WTC11 (cell line): Measurements from ENCODE around the gene APBB1. TPM values are rescaled to one million over a fixed set of nuclear protein-coding genes. Genes with fewer than 3 reads are reported as not detected.
A peak's percentile ranks its signal among the peaks of the same experiment; 100 is the strongest.

Experiments
- ATAC-seq: fragments of 200-7000 bp; cut with Tn5 transposase; 2 replicates; pipeline ENCODE4 v1.10.0; 2021; ENCODE audit warnings: mild to moderate bottlenecking, moderate library complexity
- CTCF ChIA-PET: fragments of 300-600 bp; sonication (Branson Sonifier 250); formaldehyde crosslinking; loops from one replicate; lab custom pipeline; 2021; ENCODE audit warnings: antibody characterized with exemption; lab: Charles Lee
- POLR2A ChIA-PET: fragments of 350-600 bp; sonication (Branson Sonifier 250); formaldehyde crosslinking; loops from one replicate; lab custom pipeline; 2021; ENCODE audit warnings: antibody characterized with exemption; lab: Charles Lee
- DNase-seq: peaks from one replicate; pipeline ENCODE4 v3.0.0; 2021; ENCODE audit warnings: low spot score
- H3K27ac Mint-ChIP-seq: 2 replicates; pipeline ENCODE4 v1.8.0; 2021; ENCODE audit warnings: mixed read lengths
- H3K27me3 Mint-ChIP-seq: 2 replicates; pipeline ENCODE4 v1.8.0; 2021; ENCODE audit warnings: low read depth, mild to moderate bottlenecking, moderate library complexity, mixed read lengths
- H3K36me3 Mint-ChIP-seq: 2 replicates; pipeline ENCODE4 v1.8.0; 2021; ENCODE audit warnings: mixed read lengths
- H3K4me1 Mint-ChIP-seq: 2 replicates; pipeline ENCODE4 v1.8.0; 2022; ENCODE audit warnings: mixed read lengths
- H3K4me3 Mint-ChIP-seq: 2 replicates; pipeline ENCODE4 v1.8.0; 2021; ENCODE audit warnings: mild to moderate bottlenecking, moderate library complexity, mixed read lengths
- H3K9me3 Mint-ChIP-seq: 2 replicates; pipeline ENCODE4 v1.8.0; 2021; ENCODE audit warnings: mixed read lengths
- AFF4 ChIP-seq: sonication (generic); formaldehyde crosslinking; IDR thresholded peaks from 2 replicates; pipeline ENCODE4 v1.8.1; 2023; ENCODE audit warnings: mild to moderate bottlenecking, missing genetic modification reagents, borderline replicate concordance
- ATF6 ChIP-seq: sonication (generic); formaldehyde crosslinking; IDR thresholded peaks from 2 replicates; pipeline ENCODE4 v1.8.1; 2023; ENCODE audit warnings: mild to moderate bottlenecking, missing genetic modification reagents
- CBFB ChIP-seq: sonication (generic); formaldehyde crosslinking; IDR thresholded peaks from 2 replicates; pipeline ENCODE4 v1.8.1; 2022; ENCODE audit warnings: mild to moderate bottlenecking, low read depth, missing genetic modification reagents
- CDX4 ChIP-seq: fragments of 250-450 bp; sonication (Bioruptor Pico); IDR thresholded peaks from 2 replicates; pipeline ENCODE4 v1.9.0; 2021; ENCODE audit warnings: moderate library complexity, mild to moderate bottlenecking, inconsistent platforms, borderline replicate concordance
- ELF4 ChIP-seq: sonication (generic); formaldehyde crosslinking; IDR thresholded peaks from 2 replicates; pipeline ENCODE4 v1.8.1; 2022; ENCODE audit warnings: low read depth, mild to moderate bottlenecking, moderate library complexity, missing genetic modification reagents
- ETV6 ChIP-seq: sonication (generic); formaldehyde crosslinking; IDR thresholded peaks from 2 replicates; pipeline ENCODE4 v1.8.1; 2022; ENCODE audit warnings: mild to moderate bottlenecking, missing genetic modification reagents
- HMGXB4 ChIP-seq: sonication (generic); formaldehyde crosslinking; IDR thresholded peaks from 2 replicates; pipeline ENCODE4 v1.8.1; 2023; ENCODE audit warnings: mild to moderate bottlenecking, moderate library complexity, missing genetic modification reagents
- KAT7 ChIP-seq: sonication (generic); formaldehyde crosslinking; IDR thresholded peaks from 2 replicates; pipeline ENCODE4 v1.8.1; 2023; ENCODE audit warnings: missing genetic modification reagents, mild to moderate bottlenecking, borderline replicate concordance
- MLX ChIP-seq: sonication (generic); formaldehyde crosslinking; IDR thresholded peaks from 2 replicates; pipeline ENCODE4 v1.8.1; 2023; ENCODE audit warnings: mild to moderate bottlenecking, missing genetic modification reagents, moderate library complexity
- TEAD1 ChIP-seq: sonication (generic); formaldehyde crosslinking; IDR thresholded peaks from 2 replicates; pipeline ENCODE4 v1.8.0; 2022; ENCODE audit warnings: mild to moderate bottlenecking, missing genetic modification reagents
- ZNF512 ChIP-seq: sonication (generic); formaldehyde crosslinking; IDR thresholded peaks from 2 replicates; pipeline ENCODE4 v1.8.1; 2022; ENCODE audit warnings: missing genetic modification reagents, borderline replicate concordance
- total RNA-seq: library from RNA; stranded (reverse); gene quantifications from 3 replicates; pipeline ENCODE4 v1.2.3, GENCODE V29; 2021

Gene APBB1
- total RNA-seq, 1 experiment from 2014 or later, result 32.1 TPM

- Mint-ChIP-seq H3K27me3 (peaks cover 10% of the 10 kb centered on the region), H3K36me3 (no peaks in the 10 kb centered on the region), H3K27ac (no peak overlapping the region), H3K9me3 (no peaks in the 10 kb centered on the region), H3K4me3 (peak overlapping the region; percentile 12; the same call in 1 of the 2 replicates), H3K4me1 (peaks cover 47% of the 10 kb centered on the region)
- CTCF ChIA-PET, result interaction anchor here (0.8 to 4.0 kb wide), 4 partner anchors 9 to 56 kb away, joined by 4 to 28 read pairs (median 7); no protein-coding TSS in a partner anchor
- no peak for TF ChIP-seq CBFB (CRISPR knock-in tag)
- TF ChIP-seq HMGXB4 (CRISPR knock-in tag), result no peak
- TF ChIP-seq MLX (CRISPR knock-in tag), result no peak
- no peak for TF ChIP-seq AFF4
- TF ChIP-seq ELF4 (CRISPR knock-in tag), result no peak
- no peak for TF ChIP-seq KAT7 (CRISPR knock-in tag)
- TF ChIP-seq TEAD1 (CRISPR knock-in tag), result no peak
- TF ChIP-seq CDX4 (CRISPR knock-in tag), result no peak
- no peak for TF ChIP-seq ETV6
- no peak for DNase-seq
- ATAC-seq, result no peak
- POLR2A ChIA-PET, result no interaction called here
These were observed 30.9 kb downstream of the APBB1 start for GRCh38 chr11:6387811-6388599.

- ChIA-PET POLR2A (interaction anchor here (1.4 kb wide), 1 partner anchor 58 kb away, joined by 3 read pairs; no protein-coding TSS in a partner anchor), CTCF (interaction anchor here (0.7 to 2.4 kb wide), 12 partner anchors 20 to 322 kb away, joined by 3 to 21 read pairs (median 4); partner anchors contain the start of genes APBB1 and TRIM3)
- Mint-ChIP-seq H3K27ac (peak overlapping the region; percentile 81), H3K9me3 (no peaks in the 10 kb centered on the region), H3K4me1 (peaks cover 52% of the 10 kb centered on the region), H3K36me3 (no peaks in the 10 kb centered on the region), H3K27me3 (no peaks in the 10 kb centered on the region), H3K4me3 (peak overlapping the region; percentile 31; the same call in 1 of the 2 replicates)
- no peak for TF ChIP-seq ATF6 (CRISPR knock-in tag)
- 0 out of 2 replicates have a peak, but pooled peaks have one; percentile 50 for TF ChIP-seq ZNF512 (CRISPR knock-in tag)
- DNase-seq, result no peak
- peak; percentile 28 for ATAC-seq
These were observed 33.7 kb downstream of the APBB1 start for GRCh38 chr11:6385046-6385777.
